ENCODE measurements around the gene AKR1C1.
"Not testable (repeated sequence)": the region's sequence is repeated elsewhere in the genome, so short reads cannot be mapped to it uniquely, and the experiment has no call there.

The AKR1C1 gene

DNA sequence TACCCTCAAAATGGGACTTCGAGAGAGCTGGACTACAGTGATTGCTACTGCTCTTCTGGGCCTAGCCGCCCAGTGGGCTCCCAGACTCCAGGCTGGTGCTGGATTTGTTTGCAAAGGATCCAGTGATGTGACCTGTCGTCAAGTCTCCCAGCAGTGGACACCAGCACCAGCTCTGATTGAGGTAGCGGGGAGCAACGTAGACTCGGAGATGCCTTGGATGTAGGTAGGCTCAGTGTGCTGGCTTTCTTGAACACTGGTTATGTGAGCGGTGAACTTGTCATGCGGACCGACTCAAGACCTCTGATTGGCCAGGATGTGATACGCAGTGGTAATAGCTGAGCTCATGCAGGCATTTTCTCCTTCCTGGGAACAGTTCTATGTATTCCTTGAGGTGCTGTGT lies 21.0 kb downstream of the AKR1C1 start:
- DNase-seq: no peak

DNA sequence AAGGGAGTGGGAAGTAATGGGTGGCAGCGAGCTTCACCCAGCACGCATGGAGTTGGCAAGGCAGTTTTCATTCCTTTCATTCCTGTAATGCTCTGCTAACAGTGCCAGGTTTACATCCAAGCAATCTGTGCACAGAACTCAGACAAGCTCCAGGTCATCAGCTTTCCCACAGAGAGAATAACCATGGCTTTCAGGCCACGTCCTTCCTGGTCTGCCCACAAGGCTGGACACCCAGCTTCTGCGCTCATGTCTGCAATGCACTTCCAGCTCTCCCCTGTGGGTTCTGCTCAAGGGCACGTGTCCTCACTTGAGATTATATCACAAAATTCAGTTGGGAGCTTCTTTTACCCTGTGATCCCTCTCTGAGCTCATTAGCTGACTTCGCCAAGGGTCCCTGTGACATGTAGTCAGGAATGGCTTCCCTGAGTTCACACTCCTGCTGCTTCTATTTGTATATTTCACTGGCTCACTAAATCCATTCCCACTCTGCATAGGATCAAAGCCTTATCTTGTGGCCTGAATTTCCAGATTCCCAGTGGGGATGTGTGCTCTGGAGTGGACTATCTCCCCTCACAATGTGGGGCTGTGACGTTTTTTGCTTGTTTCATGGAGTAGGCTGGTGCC lies 21.9 kb downstream of the AKR1C1 start:
- DNase-seq: no peak

DNA sequence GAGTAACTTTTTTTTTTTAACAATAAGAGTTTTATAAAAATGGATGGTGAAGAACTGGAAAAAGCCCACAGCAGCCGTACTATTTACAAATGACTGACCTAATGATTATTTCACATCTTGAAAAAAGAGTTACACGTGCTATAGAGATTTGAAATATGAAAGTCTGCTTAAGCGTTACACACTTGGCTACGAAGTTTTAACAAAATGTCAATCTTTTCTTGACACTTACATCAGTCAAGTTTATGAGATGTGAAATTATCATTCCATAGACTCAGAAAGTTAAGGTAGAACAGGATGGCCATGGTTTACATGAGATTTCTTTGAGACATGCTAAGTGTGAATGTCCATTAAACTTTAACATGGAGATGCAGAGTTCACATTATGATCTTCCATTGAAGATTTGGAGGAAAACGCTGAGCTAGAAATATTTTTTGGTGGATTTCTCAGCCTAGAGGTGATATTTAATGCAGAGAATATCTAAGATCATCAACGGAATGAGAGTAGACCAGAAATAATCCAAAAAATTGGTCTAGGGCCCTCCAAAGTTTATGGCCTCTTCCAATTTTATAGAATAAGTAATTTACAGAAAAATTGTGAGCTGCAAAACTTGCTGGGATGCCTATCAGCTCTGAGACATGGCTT lies 24.9 kb downstream of the AKR1C1 start:
- DNase-seq: not testable (repeated sequence)

DNA sequence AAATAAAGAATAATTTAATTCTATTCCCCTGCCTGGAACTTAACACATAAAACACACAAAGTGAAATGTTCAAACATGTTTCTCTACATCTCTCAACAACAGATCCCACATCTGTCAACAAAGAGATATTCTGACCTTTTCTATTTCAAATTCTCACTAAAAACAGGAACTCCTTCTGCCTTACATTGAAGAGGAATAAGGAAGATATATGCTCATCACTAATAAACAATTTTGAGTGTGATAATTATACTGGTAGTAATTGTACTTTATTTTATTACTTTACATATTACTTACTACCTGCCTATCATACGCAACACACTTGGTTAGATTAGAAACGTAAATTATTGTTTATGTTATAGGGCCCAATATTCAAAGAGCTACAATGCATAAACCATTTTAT lies 27.0 kb downstream of the AKR1C1 start:
- no peak for DNase-seq

DNA sequence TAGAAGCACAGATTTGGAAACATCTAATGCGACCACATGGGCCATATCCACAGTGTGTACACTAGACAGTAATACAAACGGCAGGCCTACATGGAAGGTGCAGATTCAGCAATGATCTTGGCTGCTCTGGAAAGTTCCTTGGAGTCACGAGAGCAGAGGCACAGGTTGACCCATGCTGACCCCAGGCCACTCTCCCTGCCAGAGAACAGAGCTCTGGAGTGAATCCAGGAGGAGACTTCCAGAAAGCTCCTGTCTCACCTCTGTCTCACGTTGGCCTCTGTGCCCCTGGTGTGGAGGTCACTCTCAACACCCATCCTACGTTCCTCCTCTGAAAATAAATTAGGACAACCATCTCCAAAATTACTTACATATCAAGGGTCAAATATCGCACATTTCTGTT lies 28.2 kb downstream of the AKR1C1 start:
- not testable (repeated sequence) for DNase-seq

DNA sequence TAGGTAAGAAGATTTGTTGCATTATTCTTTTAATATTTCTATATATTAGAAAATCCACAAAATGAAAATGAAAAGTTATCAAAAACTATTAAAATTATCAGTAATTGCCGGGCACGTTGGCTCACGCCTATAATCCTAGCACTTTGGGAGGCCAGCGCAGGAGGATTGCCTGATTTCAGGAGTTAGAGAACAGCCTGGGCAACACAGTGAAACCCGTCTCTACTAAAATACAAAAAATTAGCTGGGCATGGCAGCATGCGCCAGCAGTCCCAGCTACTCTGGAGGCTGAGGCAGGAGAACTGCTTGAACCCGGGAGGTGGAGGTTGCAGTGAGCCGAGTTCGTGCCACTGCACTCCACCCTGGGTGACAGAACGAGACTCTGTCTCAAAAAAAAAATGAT lies 29.3 kb downstream of the AKR1C1 start:
- not testable (repeated sequence) for DNase-seq

DNA sequence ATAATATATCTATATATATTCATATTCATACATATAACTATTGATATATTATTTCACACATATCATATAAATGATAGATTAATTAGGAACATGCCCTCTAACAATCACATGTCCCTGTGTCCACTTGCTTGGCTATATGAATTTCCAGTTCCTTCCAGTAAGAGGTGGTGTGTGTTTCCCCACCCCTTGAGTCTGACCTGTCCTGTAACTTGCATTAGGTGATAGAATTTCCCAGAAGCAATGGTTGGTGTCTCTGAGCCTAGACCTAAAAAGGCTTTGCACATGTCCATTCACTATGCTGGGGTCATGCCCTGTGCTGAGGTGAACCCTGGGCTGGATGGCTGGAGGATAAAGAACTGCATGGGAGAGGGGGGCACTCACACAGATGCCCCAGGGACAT lies 31.0 kb downstream of the AKR1C1 start:
- not testable (repeated sequence) for DNase-seq

DNA sequence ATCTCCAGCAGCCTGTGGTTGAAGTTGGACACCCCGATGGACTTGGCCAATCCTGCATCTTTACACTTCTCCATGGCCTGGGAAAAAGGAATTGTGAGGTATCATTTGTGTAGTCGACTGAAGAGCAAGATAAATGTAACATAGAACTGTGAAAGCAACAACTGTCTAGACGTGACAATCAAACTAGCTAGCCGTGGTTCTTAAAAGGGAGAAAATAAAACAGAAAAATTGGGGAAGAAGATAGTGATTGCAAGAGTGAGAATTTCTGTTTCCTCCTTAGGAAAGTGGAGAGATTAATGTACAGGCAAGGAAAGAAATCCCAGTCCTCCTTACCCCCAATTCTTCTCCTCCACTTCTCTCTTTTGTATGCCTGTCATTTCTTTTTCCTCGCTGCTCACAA lies 35.5 kb downstream of the AKR1C1 start:
- DNase-seq: no peak

DNA sequence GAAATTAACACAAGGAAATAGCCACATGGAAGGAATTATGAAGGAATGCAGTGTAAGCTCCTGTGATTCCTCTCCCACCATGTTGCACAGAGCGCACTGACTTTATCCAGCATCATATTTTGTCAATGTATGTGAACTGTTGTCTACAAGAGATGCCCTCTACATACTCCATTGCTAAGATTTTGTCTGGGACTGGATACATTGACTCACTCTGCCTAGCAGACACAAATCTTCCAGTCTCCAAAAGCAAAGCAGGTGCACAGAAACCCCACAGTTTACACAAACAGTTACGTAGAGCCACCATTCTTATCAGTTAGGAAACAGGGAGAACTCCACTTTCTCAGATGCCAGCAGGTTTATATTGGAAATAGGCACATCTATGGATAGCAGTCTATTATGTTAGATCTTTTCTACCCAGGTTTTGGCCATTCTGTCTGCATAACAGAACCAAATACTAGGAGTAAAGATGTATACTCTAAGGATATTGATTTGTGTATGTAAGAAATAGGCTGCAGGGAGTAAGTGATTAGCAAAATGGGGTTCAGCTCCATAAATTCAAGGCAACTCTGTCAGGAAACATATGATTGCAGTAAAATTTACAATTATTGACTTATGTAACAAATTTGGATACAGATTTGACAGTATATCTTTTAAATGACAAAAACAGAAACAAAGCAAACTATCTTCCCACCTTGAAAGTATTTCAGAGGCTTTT lies 39.0 kb downstream of the AKR1C1 start:
- no peak for DNase-seq

DNA sequence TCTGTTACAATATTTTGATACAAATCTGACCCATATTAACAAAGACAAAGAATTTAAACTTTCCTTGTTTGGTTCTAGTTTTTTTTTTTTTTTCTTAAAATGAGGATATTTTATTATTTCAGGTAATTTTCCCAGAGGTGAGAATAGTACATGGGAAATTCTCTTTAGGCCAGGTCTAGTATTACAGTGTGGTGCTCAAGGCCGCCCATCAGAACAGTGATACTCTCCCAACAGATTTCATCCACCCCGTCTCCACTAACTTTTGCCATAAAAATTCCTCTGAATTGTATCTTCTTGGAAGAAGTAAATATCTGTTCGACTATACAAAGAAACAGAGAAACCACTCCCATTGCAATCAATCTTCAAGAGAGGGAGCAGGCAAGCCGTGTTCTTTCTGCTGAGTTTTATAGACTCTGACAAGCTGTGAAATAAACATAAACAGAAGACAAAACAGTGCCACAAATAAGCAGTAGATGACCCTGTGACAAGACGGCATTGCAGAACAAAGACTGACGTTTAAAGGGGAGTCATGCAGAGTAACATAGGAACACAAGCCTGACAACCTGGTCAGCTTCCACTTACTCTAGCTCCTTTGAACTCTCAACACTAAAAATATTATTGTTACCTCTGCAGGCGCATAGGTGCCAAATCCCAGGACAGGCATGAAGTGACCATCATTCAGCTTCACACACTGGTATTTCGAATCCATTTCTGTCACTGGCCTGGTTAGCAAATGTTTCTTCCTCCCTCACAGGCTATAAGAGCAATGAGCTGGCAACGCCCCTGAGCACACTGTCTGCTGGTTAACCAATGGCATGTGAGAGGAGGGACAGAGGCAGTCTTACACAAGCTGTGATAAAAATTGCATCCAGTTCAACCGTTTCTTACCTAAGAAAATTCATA lies 40.2 kb downstream of the AKR1C1 start, which contains the start of gene AKR1C2:
Gene AKR1C2, minus strand, starts transcription at position 731 of the 903 bp plus-strand sequence. Its CDS starts 22 bp downstream, at position 709.
- not testable (repeated sequence) for DNase-seq

DNA sequence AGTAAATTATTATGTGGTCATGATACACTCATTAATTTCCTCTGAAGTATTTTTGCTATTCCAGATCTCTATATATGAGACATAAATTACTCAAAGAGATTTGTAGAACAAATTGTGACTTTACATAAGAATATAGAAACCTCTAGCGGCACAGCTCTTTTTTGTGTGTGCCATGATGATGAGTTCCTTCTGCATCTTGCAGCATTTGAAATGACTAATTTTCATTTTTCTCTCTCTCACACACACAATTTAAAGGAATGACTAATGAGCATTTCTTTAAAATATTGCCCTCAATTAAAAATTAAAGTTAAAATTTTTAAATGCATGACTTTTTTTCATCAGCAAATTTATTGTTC lies 40.8 kb downstream of the AKR1C1 start:
- not testable (repeated sequence) for DNase-seq

DNA sequence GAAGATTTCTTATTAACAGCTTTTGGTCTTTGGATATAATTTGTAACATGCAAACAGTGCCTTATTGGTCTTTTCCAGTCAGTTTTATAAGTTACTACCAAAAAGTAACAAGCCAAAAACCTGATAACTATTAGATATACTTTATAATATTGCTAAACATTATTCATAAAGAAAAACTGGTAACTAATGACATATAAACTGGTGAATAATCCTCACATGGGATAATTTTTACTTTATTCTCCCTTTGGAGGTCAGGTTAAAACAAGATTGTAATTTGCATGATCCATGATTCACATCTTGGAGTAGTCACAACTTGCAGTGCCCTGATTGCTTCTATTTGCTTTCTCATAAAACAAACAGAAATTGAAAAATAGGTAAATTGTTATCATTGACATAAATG lies 41.3 kb downstream of the AKR1C1 start:
- DNase-seq: not testable (repeated sequence)

DNA sequence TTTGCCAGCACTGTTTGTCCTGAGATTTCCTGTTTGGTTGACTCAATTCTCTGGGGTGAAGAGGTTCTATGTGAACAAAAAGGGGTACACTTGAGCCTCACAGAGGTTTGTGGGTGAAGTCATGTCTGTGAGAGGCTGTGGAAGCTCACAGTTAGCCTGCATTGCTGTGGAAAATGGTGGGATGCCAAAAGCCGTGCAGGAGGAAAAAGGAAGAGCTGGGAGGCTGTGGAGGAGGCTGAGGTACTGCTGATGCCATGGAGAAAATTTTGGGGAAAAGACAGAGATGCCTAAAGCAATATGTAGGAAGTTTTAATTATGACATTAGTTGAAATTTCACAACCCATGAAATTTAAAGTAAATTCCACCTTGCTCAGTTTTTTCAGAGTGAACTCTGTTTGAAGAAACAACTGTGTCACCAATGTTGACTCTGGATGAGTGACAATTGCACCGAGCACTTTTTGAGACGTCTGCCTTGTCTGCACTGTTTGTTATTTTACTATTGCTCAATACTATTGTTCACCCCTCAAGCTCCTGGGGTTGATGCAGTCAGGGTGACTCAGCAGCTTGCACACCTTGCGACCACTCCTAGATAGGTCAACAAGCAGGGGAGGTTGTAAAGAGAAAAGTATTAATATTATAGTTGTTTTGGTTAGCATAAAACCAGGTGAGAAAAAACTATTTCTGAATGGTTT lies 45.8 kb downstream of the AKR1C1 start:
- not testable (repeated sequence) for DNase-seq

DNA sequence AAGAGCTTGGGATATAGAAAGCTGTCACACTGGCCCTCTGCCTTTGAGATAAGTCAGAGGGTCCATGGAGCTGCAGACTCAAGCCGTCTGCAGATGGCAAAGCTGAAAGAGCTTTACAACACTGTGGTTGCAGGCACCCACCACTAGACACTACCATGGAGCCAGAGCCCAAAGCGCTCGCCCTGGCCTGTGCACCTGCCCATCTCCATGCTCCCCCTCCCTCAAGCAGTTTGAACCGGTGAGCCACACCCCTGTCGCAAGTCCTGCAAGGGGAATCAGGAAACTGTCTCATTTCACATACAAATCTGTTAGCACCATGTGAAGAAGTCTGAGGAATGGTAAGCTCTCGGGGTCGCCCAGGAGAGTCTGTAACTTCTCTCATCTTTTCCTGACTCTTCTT lies 46.8 kb downstream of the AKR1C1 start:
- not testable (repeated sequence) for DNase-seq

DNA sequence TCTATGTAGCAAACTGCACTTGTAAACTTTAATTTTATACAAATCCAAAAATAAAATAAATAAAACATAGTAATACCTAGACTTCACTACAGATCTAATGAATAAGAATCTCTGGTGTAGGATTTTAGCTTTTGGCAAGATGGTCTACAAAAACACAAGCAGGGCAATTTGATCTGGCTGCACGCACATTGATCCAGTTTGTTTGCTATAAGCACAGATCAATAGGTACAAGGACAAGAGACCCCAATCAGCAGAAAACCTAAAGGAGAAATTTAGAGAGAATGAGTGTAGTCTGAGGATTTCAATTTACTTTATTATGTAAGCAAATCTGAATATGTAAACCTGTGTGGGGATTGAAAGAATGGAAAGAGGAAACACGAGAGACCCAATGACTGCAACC lies 48.2 kb downstream of the AKR1C1 start:
- not testable (repeated sequence) for DNase-seq

DNA sequence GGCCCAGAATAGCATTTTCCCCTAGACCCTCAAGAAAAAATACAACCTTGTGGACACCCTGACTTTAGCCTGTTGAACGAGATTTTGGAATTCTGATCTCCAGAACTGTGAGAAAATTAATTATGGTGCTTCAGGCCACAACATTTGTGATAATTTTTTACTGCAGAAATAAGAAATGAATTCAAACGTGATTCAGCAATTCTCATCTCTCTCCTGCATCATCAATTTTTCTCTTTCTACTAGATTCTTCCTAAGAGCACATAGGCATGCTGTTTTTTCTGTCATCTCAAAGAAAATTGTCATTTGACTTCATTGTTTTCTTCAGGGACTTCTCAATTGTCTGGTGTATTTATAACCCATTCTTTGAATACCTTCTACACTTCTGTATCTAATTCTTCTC lies 49.4 kb downstream of the AKR1C1 start:
- DNase-seq: no peak

DNA sequence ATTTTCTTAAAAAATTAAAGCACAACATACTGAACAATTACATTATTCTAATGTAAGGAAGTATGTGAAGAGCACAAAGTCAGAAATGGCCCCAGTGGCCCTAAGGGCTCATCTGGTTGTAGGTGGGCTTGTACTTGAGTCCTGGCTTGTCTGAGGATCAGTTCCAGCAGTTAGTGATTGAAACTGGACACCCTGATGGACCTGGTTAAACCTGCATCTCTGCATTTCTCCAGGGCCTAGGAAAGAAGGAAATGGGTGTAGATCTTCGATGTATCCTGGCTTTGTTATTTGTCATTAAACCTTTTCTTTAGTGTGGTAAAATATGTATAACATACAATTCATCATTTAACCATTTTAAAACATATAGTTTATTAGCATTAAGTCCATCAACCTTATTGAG lies 50.2 kb downstream of the AKR1C1 start:
- no peak for DNase-seq

DNA sequence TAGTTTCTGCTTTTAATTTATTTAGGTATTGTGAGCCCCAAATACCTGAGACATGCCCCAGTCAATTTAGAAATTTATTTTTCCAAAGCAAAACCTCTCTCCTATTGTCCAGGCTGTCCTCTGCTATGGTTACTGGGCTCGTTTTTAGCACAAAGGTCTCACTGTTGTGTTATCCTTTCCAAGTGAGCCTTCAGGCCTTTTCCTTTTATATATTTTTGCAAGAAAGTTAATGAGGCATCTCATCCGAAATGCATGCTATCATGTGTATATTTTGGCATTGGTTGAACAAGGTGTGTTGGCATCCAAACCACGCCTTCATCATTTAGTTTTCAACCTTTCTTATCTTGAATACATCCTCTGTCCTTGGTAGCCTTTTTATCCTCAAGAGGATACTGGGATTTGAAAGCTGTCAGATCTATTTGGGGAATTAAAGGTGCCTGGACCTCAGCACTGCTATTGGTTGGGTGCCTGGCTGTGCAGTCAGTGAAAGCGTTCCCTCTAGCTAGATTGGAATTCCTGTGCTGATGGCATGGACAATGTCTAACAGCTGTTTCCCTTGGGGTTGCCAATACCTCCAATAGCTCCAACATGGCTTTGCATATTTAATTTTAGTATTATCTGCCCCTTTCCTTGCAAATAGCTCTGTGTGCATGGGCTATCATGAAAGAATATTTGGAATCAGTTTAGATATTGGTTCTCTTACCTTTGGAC lies 51.1 kb downstream of the AKR1C1 start:
- DNase-seq: not testable (repeated sequence)

DNA sequence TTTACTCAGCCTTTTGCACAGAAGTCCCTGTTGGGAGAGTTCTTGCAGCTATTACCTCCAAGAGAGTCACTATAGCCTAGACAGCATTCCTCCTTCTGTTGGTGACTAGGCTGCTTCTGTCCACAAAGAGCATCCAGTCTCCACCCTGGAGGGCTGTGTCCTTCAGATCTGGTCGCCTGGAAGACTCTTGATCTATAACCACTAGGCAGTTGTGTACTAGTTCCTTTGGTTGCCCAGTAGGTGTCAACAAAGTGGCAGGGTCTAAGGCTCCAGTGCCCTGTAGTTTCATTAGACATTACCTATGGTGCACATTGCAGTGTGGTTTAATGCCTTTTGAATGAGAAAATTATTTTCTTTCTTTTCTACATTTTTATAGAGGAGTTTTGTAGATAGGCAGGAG lies 51.7 kb downstream of the AKR1C1 start:
- no peak for DNase-seq

DNA sequence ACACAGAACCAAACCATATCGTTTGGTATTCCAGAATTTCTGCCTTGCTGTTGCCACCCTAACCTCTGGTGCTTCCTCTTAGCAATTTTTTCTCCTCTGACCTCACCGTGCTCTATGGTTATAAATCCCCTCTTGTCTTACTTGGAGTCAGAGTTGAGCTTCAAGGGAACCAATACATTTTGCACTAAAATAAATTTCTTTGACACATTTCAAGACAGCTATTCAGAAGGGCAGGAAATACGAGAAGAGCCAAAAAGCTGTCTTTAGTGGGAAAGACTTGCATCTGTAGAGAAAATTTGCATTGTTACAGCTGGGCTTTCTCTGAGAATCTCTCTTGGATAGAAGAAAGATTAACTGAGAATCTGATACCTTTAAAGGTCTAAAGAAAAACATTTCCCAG lies 54.9 kb downstream of the AKR1C1 start:
- DNase-seq: no peak

DNA sequence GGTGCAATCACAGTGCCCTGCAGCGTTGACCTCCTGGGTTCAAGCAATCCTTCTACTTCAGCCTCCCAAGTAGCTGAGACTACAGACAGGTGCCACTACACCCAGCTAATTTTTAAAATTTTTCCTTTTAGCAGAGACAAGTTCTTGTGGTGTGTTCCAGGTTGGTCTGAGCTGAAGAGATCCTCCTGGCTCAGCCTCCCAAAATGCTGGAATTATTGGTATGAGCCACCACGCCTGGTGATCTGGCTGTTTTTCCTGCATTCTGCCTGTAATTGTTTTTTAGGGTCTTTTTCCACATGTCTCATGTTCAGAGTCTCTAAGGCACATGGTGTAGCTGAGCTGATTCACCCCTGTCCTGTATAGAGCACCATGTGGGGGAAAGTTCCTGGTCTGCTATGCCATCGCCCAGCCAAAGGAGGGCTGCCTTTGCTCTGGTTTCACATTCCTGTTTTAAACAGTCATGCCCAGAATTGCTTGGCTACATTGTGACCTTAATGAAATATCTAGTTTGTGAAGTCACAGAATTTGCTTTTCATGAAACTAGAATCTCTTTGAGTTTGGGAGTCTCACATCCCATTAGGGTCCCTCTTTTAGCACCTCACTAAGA lies 55.6 kb downstream of the AKR1C1 start:
- DNase-seq: not testable (repeated sequence)

All from NCI-H187 (cell line).